ENCODE data around the gene PRDM15. TPM values are rescaled to one million over a fixed set of nuclear protein-coding genes. Genes with fewer than 3 reads are reported as not detected.

Gene PRDM15
- total RNA-seq, 2 experiments from 2014 or later, result 10.4 to 12.0 TPM

DNA sequence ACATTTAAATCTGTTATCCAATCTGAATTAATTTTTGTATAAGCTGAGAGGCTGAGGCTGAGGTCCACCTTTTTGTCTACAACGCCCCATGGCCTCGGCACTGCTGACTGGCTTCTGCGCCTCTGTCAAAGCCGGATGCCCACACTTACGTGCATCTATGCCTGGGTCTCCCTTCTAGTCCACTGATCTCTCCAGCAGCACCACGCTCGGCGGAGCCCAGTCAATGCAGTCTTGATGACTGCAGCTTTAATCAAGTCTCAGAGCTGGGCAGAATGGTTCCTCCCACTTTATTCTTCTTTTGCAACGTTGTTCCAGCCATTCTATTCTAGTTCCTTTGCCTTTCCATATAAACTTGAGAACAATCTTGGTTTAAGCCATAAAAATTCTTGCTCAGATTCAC, 9.4 kb downstream of the PRDM15 start:
- Mint-ChIP-seq H3K4me3 (no peak overlapping the region), H3K27ac (no peak overlapping the region), H3K36me3 (ENCODE audit: low read depth) (no peaks in the 10 kb centered on the region), H3K27me3 (no peaks in the 10 kb centered on the region), H3K4me1 (ENCODE audit: low read depth) (no peaks in the 10 kb centered on the region), H3K9me3 (no peaks in the 10 kb centered on the region)
- DNase-seq, result no peak
- intact Hi-C loops (cut with DNase I, micrococcal nuclease), result no loop called here
- CTCF ChIA-PET, result no interaction called here
- no peaks in the 10 kb centered on the region for H3K9me3 ChIP-seq (ENCODE audit: control insufficient read depth in 1 of 2, insufficient read depth in 1 of 2, low read length in 2 of 2)
- POLR2A ChIA-PET, result no interaction called here
- H3K27ac ChIP-seq (ENCODE audit: low read depth in 1 of 2, low read length in 2 of 2), result no peak overlapping the region
- H3K27me3 ChIP-seq (ENCODE audit: control insufficient read depth in 1 of 2, insufficient read depth in 2 of 2, low read length in 2 of 2), result no peaks in the 10 kb centered on the region
- H3K4me1 ChIP-seq (ENCODE audit: insufficient read depth, low read length), result peaks cover 7% of the 10 kb centered on the region
- ATAC-seq (ENCODE audit: poor library complexity), result no peak
- TF ChIP-seq CTCF (IDR thresholded peaks at IDR 0.05), result no peak
- peaks cover 2% of the 10 kb centered on the region for H3K36me3 ChIP-seq (ENCODE audit: insufficient read depth, low read length)
- no peak overlapping the region for H3K4me3 ChIP-seq (ENCODE audit: low read length)

DNA sequence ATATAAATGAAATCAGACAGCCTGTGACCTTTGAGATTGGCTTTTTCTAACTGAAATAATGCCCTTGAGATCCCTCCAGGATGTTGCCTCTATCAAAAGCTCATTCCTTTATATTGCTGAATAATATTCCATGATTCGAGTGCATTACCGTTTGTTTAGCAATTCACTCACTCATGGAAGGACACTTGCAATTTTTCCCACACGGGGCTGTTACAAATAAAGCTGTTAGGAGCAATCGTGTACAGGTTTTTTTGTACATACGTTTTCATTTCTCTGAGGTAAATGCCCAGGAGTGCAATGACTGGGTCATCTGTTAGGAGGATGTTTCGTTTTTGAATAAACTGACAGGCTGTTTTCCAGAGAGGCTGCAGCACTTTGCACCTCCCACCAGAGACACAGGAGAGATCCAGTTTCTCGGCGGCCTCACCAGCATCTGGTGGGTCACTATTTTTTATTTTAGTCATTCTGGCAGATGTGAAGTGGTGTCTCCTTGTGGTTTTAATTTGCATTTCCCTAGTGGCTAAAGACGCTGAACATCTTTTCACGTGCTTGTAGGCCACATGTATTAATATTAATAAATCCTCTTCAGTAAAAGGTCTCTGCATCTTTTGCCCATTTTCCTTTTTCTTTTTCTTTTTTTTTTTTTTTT, 11.0 kb downstream of the PRDM15 start:
- Mint-ChIP-seq H3K4me3 (no peak overlapping the region), H3K27me3 (no peaks in the 10 kb centered on the region), H3K4me1 (ENCODE audit: low read depth) (peaks cover 10% of the 10 kb centered on the region), H3K9me3 (no peaks in the 10 kb centered on the region), H3K27ac (no peak overlapping the region), H3K36me3 (ENCODE audit: low read depth) (no peaks in the 10 kb centered on the region)
- Histone ChIP-seq H3K36me3 (ENCODE audit: insufficient read depth, low read length) (no peaks in the 10 kb centered on the region), H3K27me3 (ENCODE audit: control insufficient read depth in 1 of 2, insufficient read depth in 2 of 2, low read length in 2 of 2) (no peaks in the 10 kb centered on the region), H3K4me1 (ENCODE audit: insufficient read depth, low read length) (peaks cover 7% of the 10 kb centered on the region), H3K27ac (ENCODE audit: low read depth in 1 of 2, low read length in 2 of 2) (no peak overlapping the region), H3K9me3 (ENCODE audit: control insufficient read depth in 1 of 2, insufficient read depth in 1 of 2, low read length in 2 of 2) (no peaks in the 10 kb centered on the region), H3K4me3 (ENCODE audit: low read length) (no peak overlapping the region)
- ATAC-seq (ENCODE audit: poor library complexity) (no peak), DNase-seq (no peak)
- intact Hi-C loops (cut with DNase I, micrococcal nuclease), result no loop called here
- ChIA-PET CTCF (no interaction called here), POLR2A (interaction anchor here (1.0 kb wide), 1 partner anchor 10 kb away, joined by 4 read pairs; no protein-coding TSS in a partner anchor)
- TF ChIP-seq CTCF (IDR thresholded peaks at IDR 0.05), result no peak

DNA sequence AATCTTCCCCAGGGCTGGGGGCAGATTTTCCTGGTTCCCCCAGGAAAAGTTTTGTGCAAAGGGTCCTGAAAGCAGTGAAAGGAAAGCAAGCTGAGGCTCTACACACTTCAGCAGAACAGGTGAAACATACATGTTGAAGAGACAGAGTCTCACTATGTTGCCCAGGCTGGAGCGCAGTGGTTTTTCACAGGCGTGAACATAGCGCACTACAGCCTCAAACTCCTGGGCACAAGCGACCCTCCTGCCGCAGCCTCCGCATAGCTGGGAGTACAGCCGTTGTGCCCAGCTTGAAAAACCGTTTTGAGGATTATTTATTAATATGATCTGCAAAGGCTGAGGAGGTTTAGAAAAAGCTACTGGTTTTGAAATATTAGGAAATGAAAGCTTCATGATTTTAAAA, 11.8 kb downstream of the PRDM15 start:
- Mint-ChIP-seq H3K27me3 (no peaks in the 10 kb centered on the region), H3K36me3 (ENCODE audit: low read depth) (no peaks in the 10 kb centered on the region), H3K27ac (no peak overlapping the region), H3K4me3 (no peak overlapping the region), H3K9me3 (no peaks in the 10 kb centered on the region), H3K4me1 (ENCODE audit: low read depth) (peaks cover 11% of the 10 kb centered on the region)
- TF ChIP-seq CTCF (IDR thresholded peaks at IDR 0.05), result no peak
- H3K27me3 ChIP-seq (ENCODE audit: control insufficient read depth in 1 of 2, insufficient read depth in 2 of 2, low read length in 2 of 2), result no peaks in the 10 kb centered on the region
- DNase-seq (no peak), ATAC-seq (ENCODE audit: poor library complexity) (no peak)
- intact Hi-C loops (cut with DNase I, micrococcal nuclease), result no loop called here
- peaks cover 7% of the 10 kb centered on the region for H3K4me1 ChIP-seq (ENCODE audit: insufficient read depth, low read length)
- H3K27ac ChIP-seq (ENCODE audit: low read depth in 1 of 2, low read length in 2 of 2), result no peak overlapping the region
- no peak overlapping the region for H3K4me3 ChIP-seq (ENCODE audit: low read length)
- no peaks in the 10 kb centered on the region for H3K9me3 ChIP-seq (ENCODE audit: control insufficient read depth in 1 of 2, insufficient read depth in 1 of 2, low read length in 2 of 2)
- ChIA-PET POLR2A (interaction anchor here (1.0 kb wide), 1 partner anchor 11 kb away, joined by 4 read pairs; no protein-coding TSS in a partner anchor), CTCF (no interaction called here)
- no peaks in the 10 kb centered on the region for H3K36me3 ChIP-seq (ENCODE audit: insufficient read depth, low read length)
